PC-3 (cell line): ENCODE data around the gene FLNC.

Experiments used
- CTCF ChIP-seq: fragments of 300-600 bp; sonication (generic); conservative IDR thresholded peaks from 2 replicates; pipeline ENCODE4 v1.5.1; 2017; ENCODE audit warnings: antibody characterized with exemption, low read depth, mild to moderate bottlenecking, low read length
- EZH2 ChIP-seq: fragments of 300-600 bp; sonication (generic); IDR thresholded peaks from one replicate; pipeline ENCODE4 v1.6.1; 2017; ENCODE audit warnings: antibody characterized with exemption, mild to moderate bottlenecking, low read length; ENCODE audit not compliant: unreplicated experiment
- EZH2phosphoT487 ChIP-seq: fragments of 300-600 bp; sonication (generic); IDR thresholded peaks from 2 replicates; pipeline ENCODE4 v1.6.1; 2018; ENCODE audit warnings: mild to moderate bottlenecking, antibody characterized with exemption, low read length, borderline replicate concordance

- TF ChIP-seq CTCF (no peak), EZH2phosphoT487 (no peak), EZH2 (no peak)
Observed at GRCh38 chr7:128888039-128888755, 58.0 kb downstream of the FLNC start.
